ENCODE measurements around the gene MAP1LC3B2. TPM values are rescaled to one million over a fixed set of nuclear protein-coding genes. Genes with fewer than 3 reads are reported as not detected.

The MAP1LC3B2 gene
- total RNA-seq, 1 experiment from 2014 or later: 1.5 TPM

- Histone ChIP-seq H3K27ac (ENCODE audit: insufficient read length, low read depth, low read length) (no peak overlapping the region), H2BK120ac (ENCODE audit: low read depth, low read length, poor library complexity, severe bottlenecking) (no peak overlapping the region), H3K4me2 (ENCODE audit: insufficient read depth, insufficient read length, low read length) (no peak overlapping the region), H4K20me1 (ENCODE audit: control insufficient read depth, insufficient read depth, insufficient read length) (no peaks in the 10 kb centered on the region), H3K23ac (ENCODE audit: insufficient read length, low read depth, low read length) (no peak overlapping the region), H2BK12ac (ENCODE audit: insufficient read length, low read depth, low read length) (no peak overlapping the region), H2BK20ac (ENCODE audit: low read depth, low read length, poor library complexity, severe bottlenecking) (no peak overlapping the region), H3K79me2 (ENCODE audit: insufficient read depth, low read length) (no peaks in the 10 kb centered on the region), H3K4ac (ENCODE audit: low read depth, low read length) (no peak overlapping the region), H4K91ac (ENCODE audit: insufficient read length, low read depth, low read length) (no peak overlapping the region), H3K9me3 (ENCODE audit: control insufficient read depth, low read depth, low read length) (peaks cover 10% of the 10 kb centered on the region), H3K27me3 (ENCODE audit: insufficient read depth, low read length) (no peaks in the 10 kb centered on the region), H2AK5ac (ENCODE audit: insufficient read length, low read length) (no peak overlapping the region), H3K56ac (ENCODE audit: insufficient read length, low read depth, low read length) (no peak overlapping the region), H3K4me1 (ENCODE audit: insufficient read depth, low read length) (no peaks in the 10 kb centered on the region; the same call in 1 of the 2 replicates), H2AFZ (ENCODE audit: low read length) (no peak overlapping the region), H3K79me1 (ENCODE audit: insufficient read depth, low read depth, low read length, poor library complexity, severe bottlenecking) (no peaks in the 10 kb centered on the region), H2BK15ac (ENCODE audit: low read depth, low read length) (no peak overlapping the region), H3T11ph (ENCODE audit: low read length) (no peak overlapping the region), H4K8ac (replicated peaks; ENCODE audit: insufficient read length, low read depth, low read length) (no peak overlapping the region), H3K14ac (ENCODE audit: insufficient read depth, low read length) (no peak overlapping the region), H4K5ac (ENCODE audit: insufficient read length, low read depth, low read length) (no peak overlapping the region), H2BK5ac (ENCODE audit: insufficient read length, low read length) (no peak overlapping the region), H3K23me2 (ENCODE audit: insufficient read length, low read depth, low read length, poor library complexity, severe bottlenecking) (no peaks in the 10 kb centered on the region), H3K9ac (ENCODE audit: extremely low read depth, insufficient read length, low read length) (no peak overlapping the region), H3K18ac (ENCODE audit: insufficient read length, low read depth, low read length) (no peak overlapping the region)
- Mint-ChIP-seq H3K9me3 (peaks cover 11 to 15% of the 10 kb centered on the region in 2 experiments), H3K36me3 (ENCODE audit: insufficient read depth in 1 of 3, low read depth in 3 of 3) (peaks cover 9 to 13% (median 10%) of the 10 kb centered on the region in 3 experiments), H3K4me3 (no peak overlapping the region), H3K27ac (no peak overlapping the region; a peak in 1 of 7 replicates), H3K4me1 (peaks cover 13 to 17% of the 10 kb centered on the region in 2 experiments), H3K27me3 (ENCODE audit: low read depth) (peaks cover 4% of the 10 kb centered on the region; the same call in 1 of the 2 replicates)
- DNase-seq: no peak
- WGBS (ENCODE audit: extremely low coverage, insufficient read length, low lambda C conversion rate): no CpG with 5 or more reads among the region's 6 CpGs
- TF ChIP-seq, protein P1, sequence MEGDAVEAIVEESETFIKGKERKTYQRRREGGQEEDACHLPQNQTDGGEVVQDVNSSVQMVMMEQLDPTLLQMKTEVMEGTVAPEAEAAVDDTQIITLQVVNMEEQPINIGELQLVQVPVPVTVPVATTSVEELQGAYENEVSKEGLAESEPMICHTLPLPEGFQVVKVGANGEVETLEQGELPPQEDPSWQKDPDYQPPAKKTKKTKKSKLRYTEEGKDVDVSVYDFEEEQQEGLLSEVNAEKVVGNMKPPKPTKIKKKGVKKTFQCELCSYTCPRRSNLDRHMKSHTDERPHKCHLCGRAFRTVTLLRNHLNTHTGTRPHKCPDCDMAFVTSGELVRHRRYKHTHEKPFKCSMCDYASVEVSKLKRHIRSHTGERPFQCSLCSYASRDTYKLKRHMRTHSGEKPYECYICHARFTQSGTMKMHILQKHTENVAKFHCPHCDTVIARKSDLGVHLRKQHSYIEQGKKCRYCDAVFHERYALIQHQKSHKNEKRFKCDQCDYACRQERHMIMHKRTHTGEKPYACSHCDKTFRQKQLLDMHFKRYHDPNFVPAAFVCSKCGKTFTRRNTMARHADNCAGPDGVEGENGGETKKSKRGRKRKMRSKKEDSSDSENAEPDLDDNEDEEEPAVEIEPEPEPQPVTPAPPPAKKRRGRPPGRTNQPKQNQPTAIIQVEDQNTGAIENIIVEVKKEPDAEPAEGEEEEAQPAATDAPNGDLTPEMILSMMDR (conservative IDR thresholded peaks at IDR 0.05): no peak
These were observed 24.0 kb downstream of the MAP1LC3B2 start for GRCh38 chr12:116583129-116583694.
